Fibroblast of mammary gland (primary cell): ENCODE measurements around the gene FOXF1.

Experiments used
- DNase-seq: peaks from one replicate; pipeline ENCODE4 v3.0.0-alpha.2; 2010; ENCODE audit warnings: low read depth
- H3K4me3 ChIP-seq: 2 replicates; pipeline ENCODE4 v1.5.1; 2011; ENCODE audit warnings: low read depth, mild to moderate bottlenecking, low read length, moderate library complexity; ENCODE audit not compliant: control insufficient read depth
- CTCF ChIP-seq: conservative IDR thresholded peaks from 2 replicates; pipeline ENCODE4 v1.5.1; 2011; ENCODE audit warnings: low read depth, low read length, inconsistent platforms; ENCODE audit not compliant: control insufficient read depth, insufficient read depth

FOXF1 gene

DNA sequence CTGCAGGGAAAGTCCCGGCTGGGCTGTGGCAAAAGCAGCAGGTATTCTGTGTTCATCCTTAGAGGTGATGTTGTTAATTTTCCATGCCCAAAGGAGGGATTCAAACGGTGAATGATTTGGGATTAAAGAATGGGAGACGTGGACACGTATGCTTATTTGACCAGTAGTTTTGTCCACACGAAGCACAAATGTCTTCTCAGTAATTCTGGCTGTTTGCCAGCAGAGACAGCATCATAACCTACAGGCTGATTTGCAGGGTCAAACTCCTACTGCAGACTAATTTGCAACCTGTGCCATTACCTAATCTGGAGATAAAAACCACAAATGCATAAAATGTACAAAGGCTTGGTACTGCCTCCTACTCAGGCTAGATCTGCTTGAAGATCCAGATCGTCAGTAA is 30.6 kb downstream of the FOXF1 start:
- no peak overlapping the region for H3K4me3 ChIP-seq
- DNase-seq = no peak
- TF ChIP-seq CTCF = no peak

- TF ChIP-seq CTCF = no peak
- DNase-seq = no peak
- no peak overlapping the region for H3K4me3 ChIP-seq
Measured at GRCh38 chr16:86541560-86541959, 31.2 kb downstream of the FOXF1 start.

DNA sequence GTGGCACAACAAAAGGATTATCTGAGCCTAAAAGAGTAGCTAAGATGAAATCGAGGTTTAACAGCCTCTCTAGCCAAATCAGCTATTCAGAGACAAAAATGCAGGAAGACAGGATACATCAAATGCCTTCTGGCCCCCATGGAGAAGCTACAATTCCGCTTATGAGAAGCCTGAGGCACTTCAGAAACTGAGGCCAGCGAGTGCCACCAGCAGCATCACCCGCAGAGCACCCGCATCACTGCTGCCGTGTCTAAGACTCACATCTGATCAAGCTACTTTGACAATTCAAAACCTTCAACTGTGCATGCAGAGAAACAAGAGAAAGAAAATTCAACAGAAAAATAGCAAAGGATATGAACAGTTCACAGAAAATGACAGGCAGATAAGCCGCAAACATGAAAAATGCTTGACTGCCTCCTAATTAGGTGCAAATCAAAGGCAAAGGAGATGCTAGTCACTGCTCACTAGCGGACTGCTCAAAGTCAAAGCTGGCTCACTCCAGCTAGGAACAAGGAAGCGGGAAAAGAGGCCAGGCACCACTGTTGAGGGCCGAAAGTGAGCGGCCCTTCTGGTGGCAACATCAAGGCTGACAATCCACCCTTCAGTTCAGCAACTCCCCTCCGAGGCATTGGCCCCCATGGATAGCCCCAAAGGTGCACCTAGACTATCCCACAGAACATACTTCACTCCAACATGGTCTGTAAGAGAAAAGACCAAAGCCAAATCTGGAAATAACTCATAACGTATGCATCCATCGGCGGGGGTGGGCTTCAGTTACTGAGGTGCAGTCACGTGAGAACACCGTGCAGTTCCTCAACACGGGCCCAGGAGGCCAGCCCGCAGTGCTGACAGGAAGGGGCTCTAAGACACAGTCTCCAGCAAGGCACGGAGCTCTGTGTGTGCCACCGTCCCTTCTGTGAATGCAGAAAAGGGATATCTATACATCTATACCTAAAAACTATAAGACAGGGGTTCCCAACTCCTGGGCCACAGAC is 32.7 kb downstream of the FOXF1 start:
- TF ChIP-seq CTCF = no peak
- no peak for DNase-seq
- H3K4me3 ChIP-seq = no peak overlapping the region

DNA sequence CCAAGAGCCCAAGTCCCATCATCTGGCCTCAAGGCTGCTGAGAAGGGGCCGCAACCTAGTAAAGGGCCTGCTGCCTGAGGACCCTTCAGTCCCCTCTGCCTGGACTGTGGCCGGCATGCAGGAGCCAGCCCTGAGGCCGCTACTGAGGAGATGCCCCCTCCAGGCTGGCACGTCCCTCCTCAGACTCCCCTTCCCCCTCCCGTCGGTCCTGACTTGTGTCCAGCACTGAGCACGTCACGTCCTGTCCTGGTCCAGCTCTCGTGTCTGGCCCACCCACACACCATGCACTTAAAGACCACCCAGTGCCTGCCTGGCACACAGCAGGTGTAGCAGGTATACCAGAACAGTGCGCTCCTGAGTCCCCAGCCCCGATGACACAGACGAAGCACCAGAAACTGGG is 35.2 kb downstream of the FOXF1 start:
- TF ChIP-seq CTCF = no peak
- no peak for DNase-seq
- no peak overlapping the region for H3K4me3 ChIP-seq

DNA sequence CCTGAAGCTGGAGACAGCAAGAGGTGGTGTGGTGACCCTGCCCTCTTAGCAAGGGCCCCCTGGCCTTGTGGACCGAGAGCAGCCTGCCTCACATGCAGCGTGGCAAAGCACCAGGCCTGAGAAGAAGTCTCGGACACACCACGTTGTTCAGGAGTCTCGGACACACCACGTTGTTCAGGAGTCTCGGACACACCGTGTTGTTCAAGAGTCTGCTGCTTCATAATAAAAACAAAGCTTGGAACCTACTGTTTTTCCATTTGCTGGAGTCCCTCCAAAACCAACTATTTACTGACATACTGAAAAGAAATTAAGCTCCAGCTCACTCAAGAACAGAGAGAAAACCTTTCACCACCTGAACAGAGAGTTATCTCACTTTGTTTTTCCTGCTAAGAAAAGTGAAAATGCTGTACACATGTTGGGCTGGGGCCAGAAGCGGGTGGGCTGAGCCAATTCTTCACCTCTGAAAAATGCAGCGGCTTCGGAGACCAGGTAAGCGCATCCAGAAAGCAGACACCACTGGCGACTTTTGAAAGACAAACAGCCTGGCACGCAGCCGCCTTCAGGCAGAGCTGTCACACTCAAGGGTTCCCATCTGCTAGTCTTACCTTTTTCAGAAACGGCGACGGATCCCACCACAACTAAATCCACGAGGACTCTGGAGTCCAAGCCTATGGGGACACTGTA is 35.8 kb downstream of the FOXF1 start:
- DNase-seq = no peak
- H3K4me3 ChIP-seq = no peak overlapping the region
- TF ChIP-seq CTCF = no peak

GRCh38 chr16:86546638-86547013 is 36.3 kb downstream of the FOXF1 start:
- TF ChIP-seq CTCF = no peak

More at GRCh38 chr16:86546638-86547013, 36.3 kb downstream of the FOXF1 start:
- DNase-seq = no peak
- H3K4me3 ChIP-seq = no peak overlapping the region
